Coronary artery (tissue), 2 donors: ENCODE results near the gene DHCR24.

ENCODE experiments used
- DNase-seq: peaks from one replicate; pipeline ENCODE4 v3.0.0-alpha.2; 2017; ENCODE audit warnings: low spot score
- H3K27ac ChIP-seq, 2 donors: fragments of 200-600 bp; sonication (generic); one replicate each; pipeline ENCODE4 v1.5.1; 2016 to 2019
- H3K4me3 ChIP-seq: fragments of 200-600 bp; sonication (generic); 2 replicates; pipeline ENCODE4 v1.5.1; 2016; ENCODE audit warnings: mild to moderate bottlenecking, moderate library complexity
- TF ChIP-seq, protein P1 (sequence below): fragments of 200-600 bp; sonication (generic); IDR thresholded peaks from one replicate; pipeline ENCODE4 v1.5.1; 2019; ENCODE audit warnings: antibody characterized with exemption

DHCR24 gene

DNA sequence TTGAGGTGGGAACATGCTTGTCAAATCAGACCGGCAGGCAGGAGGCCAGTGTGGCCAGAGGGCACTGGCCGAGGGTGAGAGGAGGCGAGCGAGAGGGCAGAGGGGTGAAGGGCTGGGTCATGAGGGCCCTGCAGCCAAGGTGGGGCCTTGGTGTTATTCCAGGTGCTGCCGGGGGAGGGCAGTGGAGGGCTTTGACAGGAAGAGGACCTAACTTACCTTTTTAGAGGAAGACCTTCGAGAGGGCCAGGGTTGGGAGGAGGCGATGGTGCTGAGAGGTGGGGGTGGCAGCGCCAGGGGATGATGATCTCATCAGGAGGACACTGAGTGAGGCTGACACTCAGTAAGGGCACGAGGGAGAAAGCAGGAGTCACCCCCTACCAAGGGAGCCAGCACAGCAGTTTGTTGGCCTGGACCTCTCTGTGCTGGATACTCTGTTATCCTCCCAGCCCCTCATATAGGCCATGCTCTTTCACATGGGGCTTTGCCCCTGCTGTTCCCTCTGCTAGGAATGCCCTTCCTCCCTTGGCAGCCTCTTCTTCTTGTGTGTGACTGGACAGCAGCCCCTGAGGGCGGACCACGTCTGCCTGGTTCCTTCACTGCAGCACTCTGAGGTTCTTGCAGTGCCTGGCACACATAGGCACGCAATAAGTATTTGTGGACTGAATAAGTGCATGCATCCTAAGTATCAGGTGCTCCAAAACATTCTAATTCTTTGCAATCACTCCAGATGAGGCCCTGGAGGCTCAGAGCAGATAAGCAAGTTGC, 78.4 kb downstream of the DHCR24 start:
- H3K4me3 ChIP-seq: no peak overlapping the region
- DNase-seq: peak; percentile 53
- TF ChIP-seq, protein P1, sequence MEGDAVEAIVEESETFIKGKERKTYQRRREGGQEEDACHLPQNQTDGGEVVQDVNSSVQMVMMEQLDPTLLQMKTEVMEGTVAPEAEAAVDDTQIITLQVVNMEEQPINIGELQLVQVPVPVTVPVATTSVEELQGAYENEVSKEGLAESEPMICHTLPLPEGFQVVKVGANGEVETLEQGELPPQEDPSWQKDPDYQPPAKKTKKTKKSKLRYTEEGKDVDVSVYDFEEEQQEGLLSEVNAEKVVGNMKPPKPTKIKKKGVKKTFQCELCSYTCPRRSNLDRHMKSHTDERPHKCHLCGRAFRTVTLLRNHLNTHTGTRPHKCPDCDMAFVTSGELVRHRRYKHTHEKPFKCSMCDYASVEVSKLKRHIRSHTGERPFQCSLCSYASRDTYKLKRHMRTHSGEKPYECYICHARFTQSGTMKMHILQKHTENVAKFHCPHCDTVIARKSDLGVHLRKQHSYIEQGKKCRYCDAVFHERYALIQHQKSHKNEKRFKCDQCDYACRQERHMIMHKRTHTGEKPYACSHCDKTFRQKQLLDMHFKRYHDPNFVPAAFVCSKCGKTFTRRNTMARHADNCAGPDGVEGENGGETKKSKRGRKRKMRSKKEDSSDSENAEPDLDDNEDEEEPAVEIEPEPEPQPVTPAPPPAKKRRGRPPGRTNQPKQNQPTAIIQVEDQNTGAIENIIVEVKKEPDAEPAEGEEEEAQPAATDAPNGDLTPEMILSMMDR: no peak
- H3K27ac ChIP-seq: no peak overlapping the region

DNA sequence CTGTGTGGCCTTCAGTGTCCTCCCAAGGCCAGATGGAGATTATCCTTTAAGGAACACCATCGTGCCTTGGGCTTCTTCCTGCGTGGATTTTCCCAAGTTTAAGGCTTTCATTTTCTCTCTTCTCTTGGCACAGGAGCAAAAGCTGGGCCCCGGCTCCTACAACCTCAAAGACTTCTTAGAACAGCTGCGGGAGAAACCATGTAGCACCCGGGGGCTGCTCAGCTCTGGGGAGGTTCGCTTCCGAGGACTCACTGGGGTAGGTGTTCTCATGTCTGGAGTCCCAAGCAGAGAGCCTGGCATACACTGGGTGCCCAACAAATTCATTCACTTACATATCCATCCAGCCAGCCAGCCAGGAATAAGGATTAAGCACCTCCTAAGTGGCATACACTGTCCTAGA, 79.2 kb downstream of the DHCR24 start:
- TF ChIP-seq, protein P1: no peak
- Histone ChIP-seq H3K4me3 (no peak overlapping the region), H3K27ac (no peak overlapping the region)
- peak; percentile 46 for DNase-seq

DNA sequence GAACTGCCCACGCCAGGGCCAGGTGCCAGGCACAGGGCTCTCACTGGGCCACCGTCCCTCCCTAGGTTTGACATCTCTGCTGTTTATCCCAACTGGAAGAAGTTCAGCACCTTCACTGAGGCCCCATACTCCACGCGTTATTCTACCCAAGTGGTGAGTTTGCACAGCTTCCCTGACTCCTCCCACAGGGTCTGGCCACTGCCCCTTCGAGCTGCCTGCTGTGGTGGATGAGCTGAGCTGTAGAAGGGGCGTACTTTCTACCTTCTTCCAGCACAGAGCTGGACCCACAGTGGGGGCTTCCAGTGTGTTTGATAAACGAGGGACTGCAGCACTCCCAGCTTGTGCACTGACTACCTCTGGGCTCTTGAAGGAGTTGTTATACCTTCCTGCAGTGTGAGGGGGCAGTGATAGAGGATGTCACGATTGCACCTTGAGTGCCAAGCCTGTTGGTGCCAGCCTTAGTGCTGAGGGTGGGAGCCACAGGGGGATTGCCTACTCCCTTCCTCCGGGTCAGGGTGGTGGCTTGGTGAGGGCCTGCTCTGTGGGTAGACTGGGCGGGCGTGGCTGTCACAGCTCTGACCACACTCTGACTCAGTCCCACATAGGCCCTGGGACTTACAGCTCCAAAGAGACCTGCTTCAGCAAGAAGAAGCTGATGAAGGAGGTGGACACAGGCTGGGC, 79.9 kb downstream of the DHCR24 start:
- TF ChIP-seq, protein P1: no peak
- no peak overlapping the region for H3K27ac ChIP-seq
- no peak overlapping the region for H3K4me3 ChIP-seq
- DNase-seq: peak; percentile 58

DNA sequence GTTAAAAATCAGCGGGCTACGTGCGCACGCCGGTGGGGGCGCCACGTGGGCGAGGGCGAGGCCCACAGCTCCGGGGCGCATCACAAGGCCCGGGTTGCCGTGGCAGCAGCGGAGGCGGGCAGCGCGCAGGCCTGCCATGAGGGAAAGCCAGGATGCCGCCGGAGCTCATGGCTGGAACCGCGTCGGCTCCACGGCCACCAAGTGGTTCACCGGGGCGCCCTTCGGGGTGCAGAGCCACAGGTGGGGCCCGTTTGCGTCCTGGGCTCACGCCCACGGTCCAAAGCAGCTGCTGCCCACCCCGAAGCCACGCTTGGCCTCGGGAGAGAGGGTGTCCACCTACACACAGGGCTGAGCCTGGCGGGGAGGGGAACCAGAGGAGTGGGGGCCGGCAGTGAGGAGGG, 81.0 kb downstream of the DHCR24 start:
- DNase-seq: peak; percentile 56
- Histone ChIP-seq H3K27ac (no peak overlapping the region), H3K4me3 (no peak overlapping the region)
- TF ChIP-seq, protein P1: no peak

DNA sequence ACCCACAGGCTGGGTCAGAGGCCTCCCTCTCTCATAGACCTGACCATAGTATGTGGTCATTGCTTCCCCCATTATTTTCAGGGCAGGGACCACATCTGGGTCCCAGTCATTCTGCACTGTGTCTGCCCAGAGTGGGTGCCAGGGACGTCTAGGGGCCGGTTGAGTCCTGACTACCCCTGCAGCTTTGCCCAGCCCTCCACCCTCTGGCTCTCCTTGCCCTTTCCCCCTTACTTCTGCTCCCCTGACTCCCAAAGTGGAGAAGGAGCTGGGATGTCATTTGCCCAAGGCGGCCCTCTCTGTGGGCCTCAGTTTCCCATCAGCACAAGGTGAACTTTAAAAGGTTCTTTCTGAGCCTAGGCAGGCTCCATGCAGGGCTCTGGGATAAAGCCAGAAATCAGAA, 81.5 kb downstream of the DHCR24 start:
- peak; percentile 41 for DNase-seq
- Histone ChIP-seq H3K27ac (no peak overlapping the region), H3K4me3 (no peak overlapping the region)
- TF ChIP-seq, protein P1: no peak

DNA sequence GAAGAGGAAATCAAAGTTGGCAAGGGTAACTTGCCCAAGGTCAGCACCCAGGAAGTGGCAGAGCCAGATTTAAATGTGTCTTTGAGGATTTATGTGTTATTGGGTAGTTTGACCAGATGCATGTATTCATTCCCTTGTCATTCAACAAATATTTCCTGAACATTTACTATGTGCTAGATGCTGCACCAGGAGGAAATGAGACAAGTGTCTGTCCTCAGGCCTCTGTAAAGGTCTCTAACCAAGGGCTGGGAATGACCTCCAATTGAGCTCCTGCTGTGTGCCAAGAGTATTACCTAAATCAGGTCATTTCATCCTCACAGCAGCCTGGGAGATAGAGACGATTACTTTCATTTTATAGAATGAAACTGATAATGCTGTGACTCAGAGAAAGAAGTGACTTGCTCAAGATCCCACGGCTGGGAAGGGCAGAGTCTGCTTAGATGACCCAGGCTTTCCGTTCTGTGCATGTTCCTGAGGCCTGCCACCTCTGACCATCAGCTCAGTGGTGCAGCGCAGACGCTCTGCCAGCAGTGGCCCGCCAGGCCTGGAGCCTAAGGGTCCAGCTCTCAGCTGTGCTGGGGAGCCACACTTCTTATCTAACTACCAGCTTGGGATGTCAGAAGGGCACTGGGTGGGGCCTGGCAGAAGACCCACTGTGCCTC, 82.4 kb downstream of the DHCR24 start:
- TF ChIP-seq, protein P1: no peak
- no peak for DNase-seq
- Histone ChIP-seq H3K27ac (no peak overlapping the region), H3K4me3 (no peak overlapping the region)
